Measurements from ENCODE around the gene MTA3. TPM values are rescaled to one million over a fixed set of nuclear protein-coding genes. Genes with fewer than 3 reads are reported as not detected.

MTA3 gene
- total and polyA plus RNA-seq, 8 donors: 23.9 to 82.8 (median 70.6) TPM

GRCh38 chr2:42698940-42699339, 130.5 kb downstream of the MTA3 start:
- no peak for ATAC-seq
- H3K9me3 ChIP-seq: no peaks in the 10 kb centered on the region
- intact Hi-C loops (cut with DNase I): no loop called here
- H3K27me3 ChIP-seq: no peaks in the 10 kb centered on the region
- H3K4me3 ChIP-seq: no peak overlapping the region
- DNase-seq: no peak
- TF ChIP-seq CTCF (IDR thresholded peaks at IDR 0.05): no peak
- H3K27ac ChIP-seq: no peak overlapping the region
- no peaks in the 10 kb centered on the region for H3K36me3 ChIP-seq
- peaks cover 0 to 4% of the 10 kb centered on the region in 2 donors for H3K4me1 ChIP-seq

GRCh38 chr2:42706836-42707235, 138.4 kb downstream of the MTA3 start:
- peaks cover 0 to 9% of the 10 kb centered on the region in 2 donors for H3K36me3 ChIP-seq
- no peak overlapping the region for H3K4me3 ChIP-seq
- DNase-seq: no peak
- ATAC-seq: peak; percentile 77
- TF ChIP-seq CTCF (IDR thresholded peaks at IDR 0.05): no peak
- H3K27me3 ChIP-seq: no peaks in the 10 kb centered on the region
- H3K4me1 ChIP-seq: no peaks in the 10 kb centered on the region
- intact Hi-C loops (cut with DNase I): no loop called here
- no peak overlapping the region for H3K27ac ChIP-seq
- no peaks in the 10 kb centered on the region for H3K9me3 ChIP-seq

GRCh38 chr2:42708179-42708578, 139.7 kb downstream of the MTA3 start:
- ATAC-seq: no peak
- no peaks in the 10 kb centered on the region for H3K27me3 ChIP-seq
- H3K36me3 ChIP-seq: peaks cover 0 to 9% of the 10 kb centered on the region in 2 donors
- no peak overlapping the region for H3K4me3 ChIP-seq
- TF ChIP-seq CTCF (IDR thresholded peaks at IDR 0.05): no peak
- no peak for DNase-seq
- H3K27ac ChIP-seq: no peak overlapping the region
- H3K9me3 ChIP-seq: no peaks in the 10 kb centered on the region
- H3K4me1 ChIP-seq: no peaks in the 10 kb centered on the region
- intact Hi-C loops (cut with DNase I): no loop called here

GRCh38 chr2:42711896-42712295, 143.5 kb downstream of the MTA3 start:
- DNase-seq: no peak
- no peak for ATAC-seq
- H3K27me3 ChIP-seq: no peaks in the 10 kb centered on the region
- intact Hi-C loops (cut with DNase I): no loop called here
- no peaks in the 10 kb centered on the region for H3K4me1 ChIP-seq
- H3K27ac ChIP-seq: no peak overlapping the region
- no peaks in the 10 kb centered on the region for H3K9me3 ChIP-seq
- TF ChIP-seq CTCF (IDR thresholded peaks at IDR 0.05): no peak
- H3K4me3 ChIP-seq: no peak overlapping the region
- H3K36me3 ChIP-seq: peaks cover 0 to 9% of the 10 kb centered on the region in 2 donors

GRCh38 chr2:42712934-42713333, 144.5 kb downstream of the MTA3 start:
- TF ChIP-seq CTCF (IDR thresholded peaks at IDR 0.05): no peak
- H3K9me3 ChIP-seq: no peaks in the 10 kb centered on the region
- no peaks in the 10 kb centered on the region for H3K4me1 ChIP-seq
- H3K4me3 ChIP-seq: no peak overlapping the region
- ATAC-seq (no peak), DNase-seq (no peak)
- H3K27ac ChIP-seq: no peak overlapping the region
- no peaks in the 10 kb centered on the region for H3K27me3 ChIP-seq
- intact Hi-C loops (cut with DNase I): no loop called here
- peaks cover 0 to 9% of the 10 kb centered on the region in 2 donors for H3K36me3 ChIP-seq
